Measurements from ENCODE around the gene SVIL.
A peak's percentile ranks its signal among the peaks of the same experiment; 100 is the strongest.

The SVIL gene

GRCh38 chr10:29634764-29635625 is at the start of gene SVIL:
Gene SVIL, minus strand, starts transcription at chr10:29634971. Its CDS starts 79,913 bp downstream, at chr10:29555058.
- peak; percentile 89 for DNase-seq

- DNase-seq, result no peak
Measured at GRCh38 chr10:29681676-29682448, 47.1 kb upstream of the SVIL start.

- DNase-seq, result no peak
Measured at GRCh38 chr10:29680091-29680490, 45.3 kb upstream of the SVIL start.

GRCh38 chr10:29676732-29677131 is 42.0 kb upstream of the SVIL start:
- DNase-seq, result no peak

GRCh38 chr10:29675984-29676383 is 41.2 kb upstream of the SVIL start:
- DNase-seq, result no peak

GRCh38 chr10:29671968-29672367 is 37.2 kb upstream of the SVIL start:
- no peak for DNase-seq

- no peak for DNase-seq
Measured at GRCh38 chr10:29671228-29671780, 36.5 kb upstream of the SVIL start.

- no peak for DNase-seq
Measured at GRCh38 chr10:29670761-29671160, 36.0 kb upstream of the SVIL start.

GRCh38 chr10:29669149-29669548 is 34.4 kb upstream of the SVIL start:
- no peak for DNase-seq

GRCh38 chr10:29668628-29669027 is 33.9 kb upstream of the SVIL start:
- no peak for DNase-seq

- DNase-seq, result no peak
Measured at GRCh38 chr10:29667191-29667590, 32.4 kb upstream of the SVIL start.

GRCh38 chr10:29666201-29666600 is 31.4 kb upstream of the SVIL start:
- no peak for DNase-seq

GRCh38 chr10:29663718-29664117 is 28.9 kb upstream of the SVIL start:
- no peak for DNase-seq

- peak; percentile 97 for DNase-seq
Measured at GRCh38 chr10:29658984-29659965, 24.5 kb upstream of the SVIL start.

GRCh38 chr10:29657719-29658274 is 23.0 kb upstream of the SVIL start:
- no peak for DNase-seq

- DNase-seq, result no peak
Measured at GRCh38 chr10:29656451-29656992, 21.8 kb upstream of the SVIL start.

GRCh38 chr10:29652192-29652591 is 17.4 kb upstream of the SVIL start:
- no peak for DNase-seq

GRCh38 chr10:29651767-29652166 is 17.0 kb upstream of the SVIL start:
- DNase-seq, result no peak

- no peak for DNase-seq
Measured at GRCh38 chr10:29650552-29650944, 15.8 kb upstream of the SVIL start.

- no peak for DNase-seq
Measured at GRCh38 chr10:29649561-29650551, 15.1 kb upstream of the SVIL start.

GRCh38 chr10:29648983-29649268 is 14.2 kb upstream of the SVIL start:
- DNase-seq, result no peak

All from islet precursor cell (in vitro differentiated cells).